GM21390 (cell line): ENCODE data around the gene ZNF385C.

ENCODE experiments used
- ATAC-seq: cut with Tn5 transposase; IDR thresholded peaks from one replicate; pipeline ENCODE4 v1.9.1; 2021; ENCODE audit not compliant: unreplicated experiment

The ZNF385C gene

DNA sequence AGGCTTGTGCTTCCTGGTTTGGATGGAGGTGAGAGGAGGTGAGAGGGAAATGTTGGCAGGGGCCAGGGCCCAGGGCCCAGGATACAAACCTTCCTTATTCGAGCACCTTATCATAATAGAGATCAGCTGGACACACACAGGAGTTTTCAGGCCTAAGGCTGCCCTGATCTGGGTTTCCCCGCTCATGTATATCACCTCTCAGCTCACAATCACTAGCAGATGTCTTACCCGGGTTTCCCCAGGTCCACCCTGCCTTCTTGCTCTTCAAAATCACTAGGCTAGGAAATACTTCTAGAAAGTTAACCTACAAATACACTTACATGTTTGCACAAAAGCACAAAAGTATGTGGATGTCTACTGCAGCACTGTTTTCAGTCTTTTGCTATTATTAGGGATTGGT lies 28.6 kb upstream of the ZNF385C start:
- ATAC-seq: no peak

DNA sequence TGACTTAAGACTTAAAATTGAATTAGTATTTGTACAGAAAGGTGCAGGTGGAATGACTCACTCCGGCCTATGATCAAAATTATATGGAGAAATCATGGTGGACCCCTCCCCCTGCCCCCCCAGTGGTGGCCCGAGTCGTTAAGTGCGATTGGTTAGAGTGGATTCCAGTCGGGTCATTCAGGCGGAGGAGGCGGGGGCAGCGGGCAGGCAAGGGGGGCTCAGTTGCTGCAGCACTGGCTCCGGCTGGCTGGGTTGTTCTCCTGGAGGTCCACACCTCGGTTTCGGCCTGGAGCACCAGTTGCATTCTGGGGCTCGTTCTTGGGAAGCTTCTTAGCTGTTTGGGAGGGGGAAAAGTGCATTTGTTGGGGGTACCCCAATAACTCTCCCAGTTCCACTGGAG lies 27.3 kb upstream of the ZNF385C start:
- ATAC-seq: no peak

DNA sequence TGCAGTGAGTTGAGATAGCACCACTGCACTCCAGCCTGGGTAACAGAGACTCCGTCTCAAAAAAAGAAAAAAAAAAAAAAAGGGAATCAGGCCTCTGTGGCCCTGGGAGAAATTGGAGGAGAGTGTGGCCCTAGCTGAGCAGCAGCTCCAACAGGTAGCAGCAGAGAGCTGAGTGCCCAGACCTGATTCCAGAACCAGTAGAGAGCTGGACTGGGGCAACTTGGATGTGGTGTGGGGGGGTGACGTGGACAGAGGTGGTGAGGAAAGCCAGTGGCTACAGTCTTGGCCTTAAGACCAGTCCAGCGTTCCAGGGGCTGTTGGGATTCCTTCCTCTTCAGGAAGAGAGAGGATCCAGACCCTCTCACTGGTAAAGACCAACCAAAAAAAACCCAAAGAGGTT lies 26.0 kb upstream of the ZNF385C start:
- ATAC-seq: no peak

DNA sequence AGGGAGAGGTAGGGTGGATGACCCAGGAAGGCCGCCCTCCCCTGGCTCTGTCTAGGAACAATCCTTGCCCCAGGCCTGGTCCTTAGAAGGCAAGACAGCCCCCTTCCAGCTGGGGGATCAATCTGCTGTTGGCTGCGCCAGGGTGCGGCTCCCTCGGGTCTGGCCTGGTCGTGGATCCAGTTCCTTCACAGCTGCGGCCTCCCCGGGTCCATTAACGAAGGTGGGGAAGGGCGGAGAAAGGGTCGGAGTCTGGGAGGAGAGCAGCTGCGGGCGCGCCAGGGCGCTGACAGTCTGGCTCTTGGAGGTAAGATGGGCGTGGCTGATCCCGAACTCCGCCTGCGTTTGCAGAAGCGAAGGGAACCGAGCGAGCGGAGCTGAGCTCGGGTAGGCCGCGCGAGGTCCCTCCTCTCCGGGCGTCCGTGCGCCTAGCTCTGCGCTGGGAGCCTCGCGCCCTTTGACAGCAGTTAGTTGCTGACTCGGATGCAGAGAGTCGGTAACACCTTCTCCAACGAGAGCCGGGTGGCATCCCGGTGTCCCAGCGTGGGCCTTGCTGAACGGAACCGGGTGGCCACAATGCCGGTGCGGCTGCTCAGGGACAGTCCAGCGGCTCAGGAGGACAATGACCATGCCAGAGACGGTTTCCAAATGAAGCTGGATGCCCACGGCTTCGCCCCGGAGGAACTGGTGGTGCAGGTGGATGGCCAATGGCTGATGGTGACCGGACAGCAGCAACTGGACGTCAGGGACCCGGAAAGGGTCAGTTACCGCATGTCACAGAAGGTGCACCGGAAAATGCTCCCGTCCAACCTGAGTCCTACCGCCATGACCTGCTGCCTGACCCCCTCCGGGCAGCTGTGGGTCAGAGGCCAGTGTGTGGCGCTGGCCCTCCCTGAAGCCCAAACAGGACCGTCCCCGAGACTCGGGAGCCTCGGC lies 24.4 kb upstream of the ZNF385C start, which contains the start of gene HSPB9:
TSS of gene HSPB9 (plus strand) at position 434 of the 933 bp plus-strand sequence. CDS start at position 481, 47 bp downstream.
- no peak for ATAC-seq

DNA sequence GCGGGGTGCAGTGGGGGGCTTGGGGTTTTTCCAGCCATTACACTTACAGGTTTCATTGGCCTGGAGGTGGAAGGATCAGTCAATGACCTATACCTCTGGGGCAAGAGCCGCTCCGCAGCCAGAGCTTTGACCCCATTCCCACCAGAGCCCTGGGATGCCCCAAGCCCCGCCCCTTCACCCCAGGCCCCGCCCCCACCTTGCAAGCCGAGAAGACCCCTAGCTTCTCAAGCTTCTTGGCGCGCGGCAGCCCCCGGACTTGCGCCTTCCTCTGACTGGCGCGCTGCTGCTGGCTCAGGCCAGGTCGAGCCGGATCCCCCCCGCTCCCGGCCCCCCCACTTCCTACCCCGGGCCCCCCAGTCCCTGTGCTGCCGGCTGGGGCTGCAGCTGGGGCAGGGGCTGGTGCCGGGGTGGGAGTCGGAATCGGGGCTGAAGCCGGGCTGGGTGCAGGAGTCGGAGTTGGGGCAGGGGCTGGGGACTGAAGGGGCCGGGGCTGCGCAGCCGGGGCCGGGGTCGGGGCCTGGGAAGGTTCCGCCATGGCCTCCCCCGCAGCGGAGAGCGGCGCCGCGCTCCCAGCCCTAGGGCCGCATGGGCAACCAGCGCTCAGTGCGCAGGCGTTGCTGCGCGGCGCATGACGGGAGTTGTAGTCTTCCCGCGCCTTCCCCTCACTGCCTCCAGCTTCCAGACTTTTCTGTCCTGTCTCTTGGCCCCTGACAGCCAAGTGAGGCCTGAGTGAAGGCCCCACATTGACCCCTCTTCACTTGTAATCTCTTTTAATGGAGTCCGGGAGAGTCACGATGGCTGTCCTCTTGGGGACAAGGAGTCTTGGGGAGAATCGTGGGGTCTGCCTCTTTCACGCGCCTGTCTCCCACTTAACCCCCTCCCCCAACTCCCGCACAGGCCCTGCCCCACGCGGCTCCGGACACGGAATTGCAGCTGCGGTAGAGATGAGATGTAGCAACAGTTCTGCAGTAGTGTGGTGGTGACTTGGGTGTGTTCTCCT lies 22.8 kb upstream of the ZNF385C start, which contains the start of gene KAT2A:
TSS of gene KAT2A (minus strand) at position 598 of the 1,000 bp plus-strand sequence. CDS start at position 535, 63 bp downstream.
- peak; percentile 67 for ATAC-seq

DNA sequence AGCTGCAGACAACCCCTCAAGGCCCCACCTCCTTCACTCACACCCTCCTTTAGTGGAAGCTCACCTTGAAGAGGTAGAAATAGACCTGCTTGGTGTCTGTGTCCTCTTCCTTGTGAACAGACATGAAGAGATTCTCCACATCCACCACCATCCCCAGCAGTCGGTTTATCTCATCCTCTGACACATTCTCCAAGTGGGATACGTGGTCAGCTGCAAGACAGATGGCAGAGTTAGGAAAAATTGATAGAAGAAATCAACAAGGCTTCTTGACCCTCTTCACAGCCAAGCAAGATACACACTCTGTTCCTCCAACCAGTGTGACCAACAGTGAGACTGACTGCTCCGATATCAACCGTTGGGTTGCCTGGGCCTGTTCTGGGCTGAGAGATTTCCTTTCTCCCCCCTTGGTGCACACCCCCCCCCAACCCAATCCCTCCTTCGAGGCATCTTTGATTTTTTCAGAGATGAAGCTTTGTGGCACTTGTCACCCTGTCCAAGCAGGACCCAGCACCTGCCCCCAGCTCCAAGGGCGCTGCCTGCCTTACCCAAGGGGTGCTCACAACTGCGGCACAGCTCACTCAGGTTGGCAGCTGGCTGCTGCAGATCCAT lies 22.0 kb upstream of the ZNF385C start:
- no peak for ATAC-seq

DNA sequence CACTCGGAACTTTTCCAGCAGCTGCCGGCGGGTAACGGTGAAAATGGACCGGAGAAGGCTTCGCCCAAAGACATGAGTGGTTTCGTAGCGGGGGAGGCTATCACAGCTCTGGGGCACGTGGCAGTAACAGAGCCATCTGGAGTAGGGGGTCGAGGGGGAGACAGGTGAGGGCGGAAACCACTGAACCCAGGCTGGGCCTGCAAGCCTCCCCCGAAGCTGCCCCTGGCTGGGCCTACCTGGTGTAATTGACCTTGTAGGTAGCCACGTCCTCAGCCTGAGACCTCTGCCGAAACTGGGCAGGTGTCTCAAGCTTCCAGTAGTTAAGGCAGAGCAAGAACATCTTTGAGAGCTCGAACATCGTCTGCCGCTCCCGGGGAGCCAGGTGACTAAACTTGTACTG lies 21.0 kb upstream of the ZNF385C start:
- no peak for ATAC-seq

DNA sequence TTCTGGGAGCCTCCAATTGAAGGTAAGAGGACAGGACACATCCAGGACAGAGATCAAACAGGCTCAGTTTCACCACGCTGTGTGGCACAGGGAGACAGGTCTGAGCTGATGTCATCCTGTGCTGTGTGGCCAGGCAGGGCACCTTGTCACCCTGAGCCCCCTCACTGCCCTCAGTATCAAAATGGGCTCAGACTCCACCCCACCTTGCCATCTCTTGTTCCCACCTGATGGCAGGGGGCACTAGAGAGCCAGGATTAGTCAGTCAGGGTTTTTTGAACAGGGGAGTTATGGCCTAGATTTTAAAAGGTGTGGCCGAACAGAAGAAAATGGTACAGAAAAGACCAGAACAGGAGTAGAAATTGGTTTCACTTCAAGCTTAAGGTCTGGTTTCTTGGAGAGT lies 20.3 kb upstream of the ZNF385C start:
- ATAC-seq: no peak

DNA sequence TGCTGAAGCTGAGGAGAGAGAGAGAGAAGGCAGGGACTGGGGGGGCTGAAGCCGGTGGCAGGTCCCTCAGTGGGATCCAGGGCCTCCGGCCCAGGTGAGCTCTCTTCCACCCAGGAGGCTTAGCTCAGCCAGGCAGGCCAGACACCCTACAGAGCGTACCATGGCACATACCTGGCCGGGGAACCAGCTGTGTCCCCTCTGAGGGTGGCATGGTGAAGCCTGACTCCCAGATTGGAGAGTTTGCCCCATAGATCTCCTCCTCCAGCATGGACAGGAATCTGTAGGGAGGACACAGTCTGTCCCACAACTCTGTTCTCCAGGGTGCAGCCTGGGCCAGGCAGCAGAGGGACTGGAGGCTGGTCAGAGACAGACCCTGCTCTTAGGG lies 19.8 kb upstream of the ZNF385C start:
- no peak for ATAC-seq

DNA sequence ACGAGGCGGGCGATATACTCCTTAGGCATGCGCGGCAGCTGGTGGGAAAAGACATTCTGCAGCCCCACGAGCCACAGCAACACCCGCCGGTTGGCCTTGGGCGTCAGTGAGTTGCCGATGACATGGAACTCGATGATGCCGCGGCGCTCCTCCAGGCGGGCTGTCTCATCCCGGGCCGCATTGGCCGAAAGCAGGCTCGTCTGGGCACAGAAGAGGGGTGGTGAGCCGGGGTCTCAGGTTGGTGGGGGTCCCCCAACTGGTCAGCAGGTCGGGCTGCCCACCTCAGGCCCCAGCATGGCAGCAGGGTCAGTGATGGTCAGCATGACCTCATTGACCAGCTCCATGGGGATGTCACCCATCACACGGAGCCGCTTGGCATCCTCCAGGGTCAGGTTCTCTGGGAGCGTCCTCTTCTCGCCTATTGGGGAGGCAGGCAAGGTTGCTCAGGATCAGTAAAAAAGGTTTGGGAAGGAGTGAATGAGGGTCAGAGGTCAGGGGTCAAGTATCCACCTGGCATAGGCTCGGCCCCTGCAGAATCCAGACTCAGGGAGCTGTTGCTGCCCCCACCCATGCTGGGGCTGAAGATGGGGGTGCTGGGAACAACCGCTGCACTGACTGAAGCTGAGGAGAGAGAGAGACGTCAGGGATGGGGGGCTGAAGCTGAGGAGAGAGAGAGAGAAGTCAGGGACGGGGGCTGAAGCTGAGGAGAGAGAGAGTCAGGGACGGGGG lies 19.3 kb upstream of the ZNF385C start:
- no peak for ATAC-seq

DNA sequence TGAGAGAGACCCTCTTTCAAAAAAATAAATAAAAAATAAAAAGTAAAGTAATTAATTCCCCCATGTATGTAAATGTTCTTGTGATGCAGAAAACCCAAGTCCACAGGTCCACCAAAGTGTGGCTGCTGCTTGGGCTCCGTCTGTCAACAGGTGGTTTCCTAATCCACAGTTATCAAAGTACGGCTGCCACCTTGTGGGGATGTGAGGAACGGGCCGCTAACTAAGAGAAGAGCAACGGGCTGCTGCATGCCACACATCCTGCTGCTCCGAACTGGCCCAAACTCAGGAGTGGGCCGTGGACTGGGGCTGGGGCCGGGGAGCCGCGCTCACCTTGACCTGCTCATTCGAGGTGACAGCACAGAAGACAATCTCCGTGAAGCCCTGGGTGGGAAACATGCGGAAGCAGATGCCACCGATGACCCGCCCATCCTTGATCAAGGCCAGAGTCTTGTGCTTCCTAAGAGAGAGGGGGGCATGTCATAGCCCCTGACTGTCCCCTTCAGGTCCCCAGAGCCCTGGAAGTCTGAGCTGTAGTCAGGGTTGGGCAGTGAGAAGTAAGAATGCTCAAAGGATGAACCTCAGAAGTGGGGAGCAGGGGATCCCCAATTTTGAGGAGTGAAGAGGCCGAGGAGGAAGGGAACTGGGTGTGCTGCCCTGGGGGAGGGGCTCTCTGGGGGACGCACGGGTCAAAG lies 18.6 kb upstream of the ZNF385C start:
- ATAC-seq: no peak

DNA sequence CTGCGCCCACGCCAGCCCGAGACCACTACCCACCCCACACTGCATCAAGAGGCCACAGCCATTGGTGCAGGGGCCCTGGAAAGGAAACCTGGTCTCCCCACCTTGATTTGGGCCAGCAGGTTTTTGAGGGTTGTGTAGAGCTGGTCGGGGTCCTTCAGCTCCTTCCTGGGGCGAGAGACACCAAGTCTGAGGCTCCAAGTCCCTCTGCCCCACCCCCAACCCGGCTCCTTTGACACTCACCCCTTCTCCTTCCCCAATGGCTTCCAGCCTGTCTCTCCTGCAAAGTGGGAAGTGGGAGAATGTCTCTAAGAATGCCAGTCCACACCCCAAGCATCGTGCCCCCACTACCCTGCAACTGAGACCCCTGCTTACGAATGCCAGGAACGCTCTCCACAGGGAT lies 15.8 kb upstream of the ZNF385C start:
- no peak for ATAC-seq

DNA sequence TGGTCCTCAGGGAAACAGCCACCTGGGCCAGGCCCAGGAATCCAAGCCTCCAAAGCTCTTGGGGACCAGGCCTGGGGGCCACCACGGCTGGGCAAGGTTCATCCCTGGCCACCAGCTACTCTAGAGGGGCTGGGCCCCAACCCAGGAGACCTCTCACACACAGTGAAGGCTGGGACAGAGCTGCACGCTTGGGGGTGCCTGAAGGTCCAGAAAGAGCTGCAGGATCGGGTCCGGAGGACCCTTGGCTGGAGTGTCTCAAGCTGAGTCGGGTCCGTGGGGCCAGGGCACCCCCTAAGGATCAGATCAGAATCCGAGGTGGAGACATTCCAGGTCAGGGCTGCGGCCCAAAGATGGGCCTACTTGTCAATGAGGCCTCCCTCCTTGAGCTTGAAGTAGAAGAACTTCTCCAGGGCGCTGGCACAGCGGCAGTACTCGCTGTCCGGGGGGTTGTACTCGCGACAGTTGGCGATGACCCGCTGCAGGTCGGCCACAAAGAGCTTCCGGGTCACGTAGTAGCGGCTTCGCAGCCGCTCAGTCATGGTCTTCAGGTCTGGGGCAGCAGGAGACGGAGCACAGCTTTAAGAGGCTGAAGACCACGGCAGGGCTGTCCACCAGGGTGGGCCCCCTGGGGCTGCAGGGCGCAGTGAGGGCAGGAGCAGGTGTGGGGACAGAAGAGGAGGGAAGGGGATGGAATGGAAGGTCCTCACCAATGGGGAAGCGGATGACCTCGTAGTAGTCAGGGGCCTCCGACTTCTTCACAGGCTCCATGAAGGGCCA lies 15.2 kb upstream of the ZNF385C start:
- ATAC-seq: no peak

DNA sequence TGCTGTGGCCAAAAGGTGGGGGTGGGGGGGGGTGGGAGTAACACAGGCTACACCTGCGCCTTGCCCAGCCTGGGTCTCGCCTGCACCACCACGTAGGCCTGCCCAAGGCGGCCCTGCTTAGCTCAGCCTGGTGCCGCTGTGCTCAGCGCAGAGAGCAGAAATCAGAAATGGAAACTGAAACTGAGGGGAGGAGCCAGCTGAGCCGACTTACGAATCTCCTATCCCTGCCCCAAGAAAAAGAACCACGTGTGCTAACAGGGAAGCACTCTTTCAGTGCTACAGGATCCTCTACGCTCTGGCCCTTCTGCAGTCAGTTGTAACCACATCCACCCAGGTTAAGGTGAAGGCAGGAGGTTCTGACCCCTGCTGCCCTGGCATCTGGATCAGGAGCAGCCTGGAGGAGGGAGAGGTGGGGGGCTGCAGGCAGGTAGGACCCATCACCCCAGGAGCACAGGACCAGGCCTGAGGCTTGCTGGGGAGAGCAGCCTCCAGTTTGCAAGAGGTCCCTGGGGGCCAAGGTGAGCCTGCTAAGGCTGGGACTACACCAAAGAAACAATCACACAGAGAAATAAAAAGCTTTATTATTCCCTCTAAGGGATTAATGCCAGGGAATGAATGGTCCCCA lies 14.4 kb upstream of the ZNF385C start, which contains the start of gene DHX58:
TSS of gene DHX58 (minus strand) at position 163 of the 625 bp plus-strand sequence. CDS start 822 bp downstream, outside the sequence.
- ATAC-seq: peak; percentile 57

DNA sequence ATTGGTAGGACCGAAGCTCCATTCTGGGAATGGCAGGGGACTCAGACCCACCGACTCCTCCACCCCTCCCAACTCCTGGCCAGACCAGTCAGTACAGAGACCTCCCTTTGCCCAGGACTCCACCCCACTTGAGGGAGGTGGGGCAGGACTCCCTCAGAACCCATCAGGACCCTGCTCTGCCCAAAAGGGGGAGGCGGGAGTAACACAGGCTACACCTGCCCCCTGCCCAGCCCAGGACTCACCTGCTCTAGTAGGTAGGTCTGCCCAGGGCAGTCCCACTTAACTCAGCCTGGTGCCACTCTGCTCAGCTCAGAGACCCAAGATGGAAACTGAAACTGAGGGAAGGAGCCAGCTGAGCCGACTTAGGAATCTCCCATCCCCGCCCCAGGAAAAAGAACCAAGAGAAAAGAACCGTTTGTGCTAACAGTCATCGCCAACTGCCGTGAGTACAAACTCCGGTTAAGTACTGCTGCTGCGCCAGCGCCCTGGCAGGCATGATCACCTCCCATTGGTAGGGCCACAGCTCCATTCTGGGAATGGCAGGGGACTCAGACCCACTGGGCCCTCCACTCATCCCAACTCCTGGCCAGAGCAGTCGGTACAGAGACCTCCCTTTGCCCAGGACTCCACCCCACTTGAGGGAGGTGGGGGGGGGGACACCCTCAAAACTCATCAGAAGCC lies 13.7 kb upstream of the ZNF385C start:
- no peak for ATAC-seq

DNA sequence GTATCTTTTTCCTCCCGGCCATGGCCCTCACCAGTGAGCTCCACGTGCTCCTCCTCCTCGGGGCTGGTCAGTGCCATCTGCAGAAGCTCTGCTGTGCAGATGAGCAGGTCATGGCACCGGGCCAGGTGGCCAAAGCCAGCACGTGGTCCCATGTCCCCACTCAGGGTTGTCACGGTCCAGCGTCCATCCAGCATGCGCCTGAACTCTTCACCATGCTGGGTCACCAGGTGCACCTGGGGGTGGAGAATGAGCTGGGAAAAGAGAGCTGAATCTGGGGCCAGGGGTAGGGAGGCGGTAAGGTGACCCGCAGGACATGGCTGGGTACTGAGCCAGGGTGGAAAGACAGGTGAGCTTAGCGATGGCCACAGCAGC lies 13.0 kb upstream of the ZNF385C start:
- ATAC-seq: no peak

DNA sequence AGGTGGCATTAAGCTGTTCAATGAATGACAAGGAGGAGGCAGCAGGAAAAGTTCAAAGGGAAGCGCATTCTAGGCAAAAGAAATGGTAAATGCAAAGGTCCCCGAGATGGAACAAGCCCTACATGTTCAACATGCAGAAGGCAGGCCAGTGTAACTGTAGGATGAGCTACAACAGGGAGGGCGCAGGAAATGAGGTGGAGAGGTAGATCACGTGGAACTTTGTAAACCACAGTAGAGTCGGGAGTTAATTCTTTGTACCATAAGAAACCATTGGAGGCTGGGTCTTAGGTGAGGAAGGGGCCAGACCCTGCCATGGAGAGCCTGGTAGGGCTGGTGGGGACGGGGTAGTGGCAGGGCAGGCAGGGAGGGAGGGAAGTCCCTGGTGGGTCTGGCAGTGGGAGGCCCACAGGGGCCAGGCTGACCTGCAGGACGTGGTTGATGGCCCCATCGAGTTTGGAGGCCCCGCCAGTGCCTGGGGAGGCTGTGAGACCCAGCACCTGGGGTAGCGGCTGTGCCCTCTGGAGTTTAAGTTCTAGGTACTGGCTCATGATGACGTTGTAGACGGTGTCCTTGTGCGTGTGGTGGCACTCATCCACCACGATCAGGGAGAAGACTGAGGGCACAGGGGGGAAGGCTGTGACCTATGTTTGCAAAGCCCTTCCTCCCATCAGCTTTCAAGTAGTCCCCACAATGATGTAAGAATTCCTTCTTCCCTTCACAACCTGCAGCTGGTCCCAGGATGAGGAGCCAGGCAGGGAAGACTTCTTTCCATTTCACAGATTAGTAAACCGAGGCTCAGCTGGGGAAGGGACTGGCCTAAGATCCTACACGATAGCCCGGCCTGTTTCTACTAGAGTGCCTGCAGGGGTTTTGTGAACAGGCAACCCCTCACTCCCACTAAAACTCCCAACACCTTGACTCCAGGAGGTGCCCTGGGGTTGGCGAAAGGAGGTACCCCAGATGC lies 12.3 kb upstream of the ZNF385C start:
- no peak for ATAC-seq
